CD4-positive, alpha-beta T cell treated with Interleukin-15 for 4 hours (primary cell): ENCODE data around the gene RAB27A.
"Not testable (repeated sequence)": the region's sequence is repeated elsewhere in the genome, so short reads cannot be mapped to it uniquely, and the experiment has no call there.

Experiments
- DNase-seq: peaks from one replicate; pipeline ENCODE4 v3.0.0-alpha.2; 2020; ENCODE audit warnings: low spot score

Gene RAB27A

DNA sequence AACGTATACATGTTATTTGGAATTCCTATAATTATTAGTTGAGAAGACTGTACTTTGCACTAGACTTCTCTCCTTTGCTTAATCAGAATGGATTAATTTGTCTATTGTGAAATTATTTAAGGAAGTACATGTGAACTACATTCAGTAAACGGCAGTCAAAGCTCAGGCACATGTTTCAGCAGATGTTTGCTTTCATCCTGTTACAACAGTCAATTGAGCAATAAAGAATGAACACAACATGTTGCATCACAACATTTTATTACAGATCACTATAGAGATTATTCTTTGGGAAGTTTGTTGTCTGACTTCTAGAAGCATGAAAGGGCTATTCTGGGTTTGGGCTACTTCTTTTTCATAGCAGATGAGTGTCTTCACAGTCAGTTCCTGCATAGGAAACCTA is 39.2 kb downstream of the RAB27A start:
- DNase-seq = no peak

DNA sequence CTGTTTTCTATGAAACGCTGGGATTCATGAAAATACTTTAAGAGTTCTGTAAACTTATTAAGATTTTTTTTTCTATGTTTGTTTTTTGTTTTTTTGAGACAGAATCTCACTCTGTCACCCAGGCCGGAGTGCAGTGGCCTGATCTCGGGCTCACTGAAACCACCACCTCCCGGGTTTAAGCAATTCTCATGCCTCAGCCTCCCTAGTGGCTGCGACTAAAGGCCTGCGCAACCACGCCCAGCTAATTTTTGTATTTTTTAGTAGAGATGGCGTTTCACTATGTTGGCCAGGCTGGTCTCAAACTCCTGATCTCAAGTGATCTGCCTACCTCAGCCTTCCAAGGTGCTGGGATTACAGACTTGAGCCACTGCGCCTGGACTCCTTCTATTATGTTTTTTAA is 39.7 kb downstream of the RAB27A start:
- not testable (repeated sequence) for DNase-seq

DNA sequence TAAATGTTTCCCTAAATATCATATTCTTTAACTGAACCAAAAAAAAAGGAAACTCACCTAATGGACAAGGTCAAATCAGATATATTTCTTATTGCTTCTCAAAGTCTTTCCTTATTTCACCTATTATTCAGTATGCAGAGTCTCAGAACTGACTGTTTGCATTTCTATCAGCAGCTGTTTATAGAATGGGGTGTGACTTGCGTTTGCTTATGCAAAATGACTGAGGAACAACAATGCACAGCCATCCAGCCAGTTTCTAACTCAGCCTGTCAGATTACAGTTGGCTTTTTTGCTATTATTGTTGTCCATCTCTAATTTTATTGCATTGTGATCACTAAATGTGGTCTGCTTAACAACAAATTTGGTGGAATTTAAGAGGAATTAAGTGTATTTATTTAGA is 40.7 kb downstream of the RAB27A start:
- no peak for DNase-seq

DNA sequence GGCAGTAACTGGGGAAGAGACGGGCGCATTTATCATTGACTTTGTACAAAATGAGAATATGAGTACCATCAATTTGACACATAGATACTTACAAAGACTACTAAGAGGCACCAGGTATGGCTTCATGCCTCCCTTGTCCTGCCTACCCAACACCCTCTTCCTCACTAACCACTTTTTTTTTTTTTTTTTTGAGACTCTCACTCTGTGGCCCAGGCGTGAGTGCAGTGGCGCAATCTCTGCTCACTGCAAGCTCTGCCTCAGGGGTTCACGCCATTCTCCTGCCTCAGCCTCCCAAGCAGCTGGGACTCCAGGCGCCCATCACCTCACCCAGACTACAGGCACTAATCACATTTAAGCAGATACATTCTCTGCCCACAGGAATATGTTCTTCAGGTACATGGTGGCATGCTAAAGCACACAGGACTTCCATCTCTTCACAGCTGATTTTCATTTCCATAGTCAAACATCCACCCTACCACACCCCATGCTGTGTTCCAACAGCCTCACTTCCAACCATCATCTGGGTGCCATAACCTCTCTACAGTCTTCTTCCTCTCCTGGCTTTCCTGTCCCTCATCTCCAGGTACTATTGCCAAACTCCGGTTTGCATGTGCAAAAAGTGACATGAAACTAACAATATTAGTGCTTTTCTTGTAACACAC is 41.7 kb downstream of the RAB27A start:
- no peak for DNase-seq

DNA sequence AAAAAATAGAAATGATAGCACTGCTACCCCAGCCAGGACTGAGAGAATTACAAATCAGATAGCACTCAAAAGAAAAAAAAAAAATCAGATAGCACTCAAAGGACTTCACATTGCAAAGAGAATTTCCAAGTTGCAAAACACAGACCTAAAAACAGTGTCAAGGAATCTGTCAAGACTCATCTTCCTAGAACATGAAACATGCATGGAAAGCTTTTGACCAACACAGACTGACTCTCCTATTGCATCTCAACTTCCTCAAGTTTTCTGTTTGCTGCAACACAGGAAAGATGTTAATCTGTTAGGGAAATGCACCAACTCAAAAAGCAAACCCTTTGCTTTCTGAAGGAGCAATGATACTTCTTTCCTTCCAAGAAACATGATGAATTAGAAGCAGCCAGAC is 42.3 kb downstream of the RAB27A start:
- DNase-seq = no peak

DNA sequence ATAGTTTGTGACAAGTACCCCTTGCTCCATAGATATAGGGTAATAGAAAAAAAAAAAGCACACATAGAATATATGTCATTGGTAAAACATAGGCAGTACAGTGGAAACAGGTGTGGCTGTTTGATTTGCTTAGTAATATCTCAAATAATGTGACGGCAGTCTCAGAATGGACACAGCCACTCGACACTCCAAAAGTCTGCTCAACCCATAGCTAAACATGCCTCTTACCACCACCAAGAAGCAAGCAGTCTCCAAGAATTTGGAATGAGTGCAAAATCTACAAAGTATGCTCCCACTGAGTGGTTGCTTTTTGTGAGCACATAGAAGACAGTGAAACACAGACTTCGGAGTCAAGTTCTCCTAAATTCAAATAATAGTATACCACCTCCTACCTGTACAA is 43.0 kb downstream of the RAB27A start:
- DNase-seq = no peak

DNA sequence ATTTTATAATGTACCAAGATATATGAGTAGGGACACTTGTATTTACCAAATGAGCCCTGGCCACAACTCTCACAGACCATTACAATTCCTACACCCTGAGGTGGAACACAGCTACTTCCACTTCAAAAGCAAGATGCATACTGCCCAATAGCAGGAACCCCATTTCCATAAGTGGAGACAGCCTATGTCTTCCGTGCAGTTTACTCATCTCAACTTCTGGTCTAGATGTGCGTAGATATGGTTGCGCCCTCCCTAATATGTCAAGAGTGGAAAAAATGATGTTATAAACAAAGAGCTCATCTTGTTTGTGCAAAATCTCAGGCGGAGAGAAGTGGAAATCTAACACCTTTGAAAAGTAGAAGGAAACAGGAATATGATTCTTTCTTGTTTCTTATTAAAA is 44.6 kb downstream of the RAB27A start:
- no peak for DNase-seq

DNA sequence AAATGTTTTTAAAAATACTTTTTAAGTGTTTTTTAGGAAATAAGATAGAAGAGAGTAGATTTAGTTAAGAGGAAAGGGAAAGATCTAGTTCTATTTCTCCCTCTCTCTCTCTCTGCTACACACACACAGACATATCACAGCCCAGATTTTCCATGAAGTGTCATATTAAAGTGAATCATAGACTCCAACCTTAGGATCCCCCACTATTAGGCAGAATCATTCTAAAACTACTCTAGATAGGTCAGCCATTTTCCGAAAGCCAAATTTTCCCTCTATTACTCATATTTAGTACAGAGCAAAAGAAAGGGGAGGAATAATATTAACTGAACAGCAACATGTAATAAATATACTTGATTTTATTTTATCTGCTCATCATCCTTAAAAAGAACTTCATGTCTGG is 47.7 kb downstream of the RAB27A start:
- DNase-seq = no peak

DNA sequence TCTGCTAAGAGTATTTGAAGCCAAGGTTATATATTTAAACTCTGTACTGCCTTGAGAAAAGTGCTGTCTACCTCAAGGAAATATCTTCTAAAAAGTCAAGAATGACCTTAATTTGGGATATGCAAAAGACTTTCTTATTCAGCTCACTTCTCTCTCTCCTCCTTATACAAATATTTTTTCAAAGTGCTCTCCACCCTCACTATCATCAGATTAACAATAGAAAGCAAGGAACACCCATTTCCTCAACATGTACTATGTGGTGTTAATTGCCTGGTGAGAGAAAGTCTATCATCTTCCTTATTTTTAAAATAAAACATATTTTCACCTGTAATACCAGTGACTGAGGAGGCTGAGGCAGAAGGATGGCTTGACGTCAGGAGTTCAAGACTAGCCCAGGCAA is 48.4 kb downstream of the RAB27A start:
- no peak for DNase-seq

DNA sequence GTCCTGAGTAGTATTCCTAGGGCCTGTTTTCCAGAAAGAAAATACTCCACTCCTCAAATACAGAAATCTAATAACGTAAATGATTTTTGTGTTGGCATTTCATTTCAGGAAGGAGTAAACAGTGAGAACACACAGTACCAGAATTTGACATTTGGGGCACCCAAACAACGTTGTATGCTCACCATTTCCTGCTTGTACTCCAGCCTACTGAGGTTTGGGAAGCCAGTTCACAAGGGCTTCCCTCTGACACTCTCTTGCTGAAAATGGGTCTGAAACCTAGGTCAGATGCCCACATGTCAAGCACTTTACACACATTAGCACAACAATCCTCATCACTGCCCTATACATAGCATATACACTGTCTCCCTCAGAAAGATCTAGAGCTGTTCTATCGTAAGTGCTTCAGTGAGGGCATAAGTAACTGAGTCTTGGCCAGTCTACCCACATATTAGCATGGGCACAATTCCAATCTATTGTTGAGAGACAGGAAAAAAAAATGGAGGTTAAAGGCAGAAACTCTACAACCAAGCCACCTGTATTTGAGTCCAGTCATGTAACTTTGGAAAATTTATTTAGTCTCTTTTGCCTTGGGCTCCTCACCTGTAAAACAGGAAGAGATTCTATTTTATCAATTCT is 49.4 kb downstream of the RAB27A start:
- DNase-seq = no peak

DNA sequence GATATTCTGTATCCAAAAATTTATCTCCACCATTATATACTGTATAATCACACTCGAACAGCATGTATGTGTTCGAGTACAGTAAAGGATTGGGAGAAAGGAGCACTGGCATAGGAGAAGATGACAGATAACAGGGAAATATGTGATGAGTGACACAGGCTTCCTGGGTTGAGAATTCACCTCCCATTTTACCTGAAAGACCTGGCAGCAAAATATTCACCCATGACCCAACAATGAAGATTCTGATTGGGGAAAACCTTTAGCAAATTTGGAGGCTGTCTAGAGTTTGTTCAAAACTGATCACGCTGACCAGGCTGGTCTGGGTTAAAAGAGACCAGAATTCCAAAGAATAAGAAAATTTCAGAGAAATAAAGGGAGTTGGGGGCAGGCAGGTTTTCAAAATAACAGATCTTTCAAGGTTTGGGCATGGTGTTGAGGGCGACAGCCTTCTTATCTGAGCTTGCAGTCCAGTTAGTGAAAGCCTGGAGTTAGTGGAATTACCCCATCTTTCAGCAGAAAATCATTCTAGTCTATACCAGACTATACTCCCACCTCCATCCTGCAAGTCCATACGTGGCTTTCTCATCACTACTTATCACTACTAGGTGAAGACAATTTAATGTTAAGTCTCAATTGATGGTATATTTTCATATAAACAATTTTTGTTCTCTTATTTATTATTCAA is 50.0 kb downstream of the RAB27A start:
- DNase-seq = no peak

DNA sequence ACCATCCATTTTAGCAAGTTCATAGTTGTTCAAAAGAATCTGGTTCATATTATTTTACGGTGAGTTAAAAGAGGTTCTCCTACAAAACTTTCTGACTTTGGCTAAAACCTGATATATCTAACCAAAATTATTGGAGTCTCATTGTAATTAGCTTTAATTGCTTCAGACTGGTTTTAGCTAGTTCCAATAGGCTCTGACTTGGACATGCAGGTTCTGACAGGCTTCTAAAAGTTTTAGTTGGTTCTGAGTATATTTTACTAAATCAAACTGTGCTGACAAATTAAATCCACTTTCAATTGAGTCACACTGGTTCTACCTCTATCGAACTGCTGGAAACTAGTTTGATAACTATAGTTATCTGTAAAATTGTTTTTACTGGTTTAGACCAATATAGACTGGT is 50.7 kb downstream of the RAB27A start:
- no peak for DNase-seq

DNA sequence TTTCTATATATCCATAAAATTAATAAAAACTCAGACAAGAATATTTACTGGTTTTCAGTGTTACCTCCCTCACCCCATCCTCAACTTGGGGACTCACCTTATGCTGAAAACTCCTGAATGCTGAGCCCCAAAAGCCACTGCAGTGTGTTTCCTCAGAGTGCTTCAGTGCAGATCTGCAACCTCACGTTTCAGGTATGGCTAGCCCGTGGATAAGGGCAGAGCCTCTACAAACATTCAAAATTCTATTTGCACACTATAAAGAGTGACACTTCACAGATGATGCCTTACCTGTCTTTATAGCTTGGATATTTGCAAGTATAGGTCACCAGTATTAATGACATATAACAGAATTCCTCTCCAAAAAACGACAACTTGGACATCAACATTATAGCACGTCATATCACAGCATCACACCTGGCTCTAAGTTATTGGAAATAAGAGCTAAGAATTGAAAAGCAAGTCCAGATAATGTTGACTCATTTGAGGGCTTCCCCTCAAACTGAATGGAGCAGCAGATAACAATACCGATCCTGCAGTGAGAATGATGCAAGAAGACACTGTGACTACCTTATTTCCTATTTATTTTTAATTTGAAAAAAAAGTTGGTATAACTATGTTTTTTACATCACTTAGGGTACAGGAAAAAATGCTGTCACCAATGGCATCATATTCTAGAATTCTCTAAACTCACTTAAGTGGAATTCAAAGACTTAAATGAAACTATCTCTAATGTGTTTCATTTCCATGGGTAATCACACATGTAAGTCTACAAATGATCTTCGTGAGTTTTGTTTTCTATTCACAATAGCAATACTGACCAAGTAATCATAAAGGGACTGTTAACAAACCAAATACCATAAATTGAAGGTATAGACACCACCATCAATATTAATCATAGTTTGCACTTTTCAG is 52.1 kb downstream of the RAB27A start:
- no peak for DNase-seq

DNA sequence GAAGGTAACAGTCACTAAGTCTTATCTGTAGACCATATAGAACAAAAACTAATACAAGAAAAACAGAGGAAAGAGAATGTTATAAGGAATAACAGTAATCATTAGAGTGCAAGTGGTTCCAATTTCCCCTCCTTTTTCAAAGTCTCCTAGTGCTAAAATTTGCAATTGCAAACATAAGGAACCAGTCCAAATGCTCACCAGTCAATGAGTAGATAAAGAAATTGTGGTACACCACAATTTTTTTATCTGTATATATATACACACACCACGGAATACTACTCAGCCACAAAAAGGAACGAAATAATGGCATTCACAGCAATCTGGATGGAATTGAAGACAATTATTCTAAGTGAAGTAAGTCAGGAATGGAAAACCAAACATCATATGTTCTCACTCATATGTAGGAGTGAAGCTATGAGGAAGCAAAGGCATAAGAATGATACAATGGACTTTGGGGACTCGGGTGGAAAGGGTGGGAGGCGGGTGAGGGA is 54.0 kb downstream of the RAB27A start:
- no peak for DNase-seq

DNA sequence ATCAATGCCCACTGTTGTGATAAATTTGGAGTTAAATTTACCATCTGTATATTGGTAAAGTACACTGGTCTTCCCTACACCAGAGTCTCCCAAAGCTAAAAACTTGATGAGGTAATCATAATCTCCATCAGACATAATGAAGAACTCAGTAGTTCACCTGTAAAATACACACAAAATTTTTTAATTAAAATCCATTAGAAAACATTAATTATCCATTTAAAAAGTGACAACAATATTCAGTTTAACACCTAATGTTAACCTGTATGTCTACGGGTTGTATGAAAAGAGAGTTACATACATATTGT is 54.9 kb downstream of the RAB27A start:
- DNase-seq = no peak

DNA sequence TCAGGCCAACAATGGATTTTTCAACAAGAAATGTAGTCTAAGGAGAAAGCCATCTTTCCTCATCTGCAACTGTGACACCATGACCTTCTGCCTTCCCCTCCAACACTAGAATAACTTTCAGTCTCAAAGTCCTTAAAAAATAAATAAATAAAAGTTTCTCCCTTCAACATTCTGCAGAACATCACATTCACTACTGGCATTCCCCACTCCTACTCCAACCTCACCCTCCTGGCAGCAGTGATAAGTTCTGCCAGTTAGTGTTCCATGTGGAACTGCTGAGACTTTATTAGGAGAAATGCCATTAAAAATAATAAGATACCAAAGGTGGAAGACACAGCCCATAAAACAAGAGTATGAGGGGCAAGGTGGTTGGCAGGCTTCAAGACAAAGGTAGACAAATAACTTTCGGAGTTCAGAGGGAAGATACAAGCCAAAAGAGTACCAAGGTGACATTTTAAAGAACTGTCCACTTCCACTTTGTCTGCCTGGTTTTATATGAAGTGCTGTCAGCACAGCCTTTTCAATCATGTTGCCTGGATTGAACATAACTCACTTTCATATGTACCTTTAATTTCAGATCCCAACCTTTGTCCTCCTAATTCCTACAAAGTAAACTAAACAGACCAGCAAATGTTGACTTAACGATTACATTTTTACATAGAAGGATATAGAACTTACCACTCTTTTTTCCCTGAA is 55.4 kb downstream of the RAB27A start:
- no peak for DNase-seq

DNA sequence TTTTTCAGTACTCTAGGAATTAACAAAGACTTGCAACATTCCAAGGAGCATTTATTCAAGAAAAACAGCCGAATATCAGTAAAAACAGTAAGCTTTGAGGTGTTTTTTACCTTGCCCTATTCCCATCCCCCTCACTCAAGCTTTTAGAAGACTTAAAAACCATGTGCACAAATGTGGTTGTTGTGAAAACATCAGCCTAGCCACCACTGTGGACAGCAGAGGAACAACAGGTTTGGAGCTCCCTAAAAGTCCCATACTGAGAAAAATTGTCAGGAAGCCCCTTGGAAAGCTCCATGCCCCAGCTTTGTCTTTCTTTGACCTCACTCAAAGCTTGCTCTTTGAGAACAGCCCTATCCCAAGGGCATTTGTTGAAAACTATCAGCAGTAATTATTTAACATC is 58.2 kb downstream of the RAB27A start:
- DNase-seq = no peak

DNA sequence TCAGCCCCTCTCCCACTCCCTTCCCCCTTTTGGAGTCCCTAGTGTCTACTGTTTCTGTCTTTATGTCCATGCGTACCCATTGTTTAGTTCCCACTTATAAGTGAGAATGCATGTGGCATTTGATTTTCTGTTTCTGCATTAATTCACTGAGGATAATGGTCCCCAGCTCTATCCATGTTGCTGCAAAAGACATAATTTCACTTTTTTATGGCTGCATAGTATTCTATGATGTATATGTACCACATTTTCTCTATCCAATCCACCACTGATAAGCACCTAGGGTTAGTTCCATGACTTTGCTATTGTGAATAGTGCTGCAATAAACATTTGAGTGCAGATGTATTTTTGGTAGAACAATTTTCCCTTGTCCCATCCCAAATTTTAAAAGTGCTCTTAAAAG is 58.7 kb downstream of the RAB27A start:
- no peak for DNase-seq

DNA sequence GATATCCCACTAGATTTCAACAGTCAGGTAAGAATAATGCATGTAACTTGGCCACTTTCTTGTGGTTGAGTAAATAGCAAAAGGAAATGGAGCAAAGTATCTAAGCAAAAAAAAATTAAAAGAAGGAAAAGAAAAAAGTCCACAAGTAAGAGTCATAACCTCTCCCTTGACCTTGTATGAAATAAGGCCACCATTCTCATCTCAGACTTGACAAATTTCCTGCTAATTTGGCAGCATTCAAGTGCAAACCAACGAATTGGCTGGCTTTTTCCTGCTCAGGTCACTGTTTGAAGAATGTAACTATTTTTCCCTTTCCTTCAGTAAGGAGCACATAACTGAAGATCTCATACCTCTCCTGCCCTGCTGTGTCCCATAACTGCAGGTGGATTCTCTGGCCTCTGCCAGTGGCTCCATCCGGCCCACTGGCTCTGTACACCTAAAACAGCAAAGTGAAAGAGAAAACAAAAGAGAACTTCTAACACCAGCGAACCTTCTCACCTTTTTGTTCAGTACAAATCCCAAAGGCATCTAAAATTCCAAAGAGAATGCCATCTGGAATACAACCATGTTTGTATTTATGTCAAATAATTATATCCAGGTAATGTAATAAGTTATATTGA is 59.5 kb downstream of the RAB27A start:
- DNase-seq = peak; percentile 17

DNA sequence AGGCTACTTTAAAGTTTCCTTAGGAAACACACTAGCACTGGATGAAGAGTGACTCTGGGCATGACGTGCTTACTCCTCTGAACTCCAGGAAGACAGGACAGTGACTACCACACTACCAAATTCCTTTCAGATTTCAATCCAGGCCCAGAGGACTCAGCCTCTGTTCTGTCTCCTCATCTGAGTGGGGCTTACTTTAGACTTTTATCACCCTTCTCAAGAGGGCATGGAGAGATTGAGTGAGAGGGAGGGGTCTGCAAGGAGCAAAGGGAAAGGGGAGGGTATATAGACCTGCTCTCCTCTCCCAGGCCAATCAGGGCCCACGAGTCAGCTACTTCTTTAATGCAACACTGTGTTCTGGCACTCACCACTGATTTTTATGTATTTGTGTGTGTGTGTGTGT is 63.5 kb downstream of the RAB27A start:
- DNase-seq = no peak

DNA sequence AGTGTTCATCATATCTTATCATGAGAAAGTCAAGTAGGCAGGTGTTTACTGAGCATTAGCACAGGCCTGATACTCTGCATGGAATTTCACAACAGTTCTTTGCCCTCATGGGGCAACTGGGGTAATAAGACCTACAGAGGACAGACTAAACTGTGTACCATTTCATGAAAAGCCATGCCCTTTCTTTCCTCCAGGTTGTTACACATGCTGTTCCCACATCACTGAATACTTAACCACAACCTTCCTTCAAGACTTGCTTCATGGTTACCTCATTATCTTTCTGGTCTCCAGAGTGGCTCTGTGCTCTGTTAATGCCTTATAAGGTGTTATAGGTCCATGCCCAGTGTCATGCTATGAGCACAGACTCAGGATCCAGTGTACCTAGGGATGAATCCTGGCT is 64.7 kb downstream of the RAB27A start:
- peak; percentile 37 for DNase-seq

DNA sequence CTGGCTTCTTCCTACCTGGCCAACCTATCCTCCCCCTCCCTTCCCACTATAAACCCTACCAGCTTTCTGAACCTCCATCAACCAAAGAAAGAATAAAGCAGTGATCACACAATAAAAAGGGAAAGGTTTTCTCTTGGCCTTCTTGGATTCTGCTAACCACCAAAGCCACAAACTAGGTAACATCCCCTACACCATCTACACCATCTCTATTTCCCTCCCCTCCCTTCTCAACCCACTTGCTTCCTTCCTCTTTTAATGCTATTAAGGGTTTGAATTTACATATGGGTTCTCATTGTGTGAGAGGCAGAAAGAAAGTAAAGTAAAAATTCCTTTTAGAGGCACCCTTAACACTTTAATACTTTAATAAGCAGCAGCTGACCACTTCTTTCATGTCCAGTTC is 67.0 kb downstream of the RAB27A start:
- DNase-seq = peak; percentile 26
